ENCODE measurements around the gene FN1.
A peak's percentile ranks its signal among the peaks of the same experiment; 100 is the strongest.
"Not testable (repeated sequence)": the region's sequence is repeated elsewhere in the genome, so short reads cannot be mapped to it uniquely, and the experiment has no call there.

FN1 gene

GRCh38 chr2:215360596-215360995 lies 75.3 kb downstream of the FN1 start:
- no peak for TF ChIP-seq CTCF (IDR thresholded peaks at IDR 0.05)
- Histone ChIP-seq H3K4me3 (no peak overlapping the region), H3K27ac (no peak overlapping the region)
- DNase-seq (ENCODE audit: low spot score) = no peak

- H3K4me3 ChIP-seq; H3K27ac ChIP-seq; DNase-seq (ENCODE audit: low spot score): not testable (repeated sequence)
These were observed 75.8 kb downstream of the FN1 start for GRCh38 chr2:215360059-215360458.

GRCh38 chr2:215359576-215359922 lies 76.3 kb downstream of the FN1 start:
- no peak for TF ChIP-seq CTCF (IDR thresholded peaks at IDR 0.05)
- no peak for DNase-seq (ENCODE audit: low spot score)
- no peak overlapping the region for H3K27ac ChIP-seq
- H3K4me3 ChIP-seq = no peak overlapping the region

GRCh38 chr2:215358891-215359575 lies 76.8 kb downstream of the FN1 start:
- H3K27ac ChIP-seq = no peak overlapping the region
- H3K4me3 ChIP-seq = no peak overlapping the region
- DNase-seq (ENCODE audit: low spot score) = no peak
- no peak for TF ChIP-seq CTCF (IDR thresholded peaks at IDR 0.05)

GRCh38 chr2:215358312-215358845 lies 77.5 kb downstream of the FN1 start:
- no peak overlapping the region for H3K4me3 ChIP-seq
- no peak for TF ChIP-seq CTCF (IDR thresholded peaks at IDR 0.05)

GRCh38 chr2:215357660-215358059 lies 78.2 kb downstream of the FN1 start:
- Histone ChIP-seq H3K27ac (no peak overlapping the region), H3K4me3 (no peak overlapping the region)
- TF ChIP-seq CTCF (IDR thresholded peaks at IDR 0.05) = no peak
- no peak for DNase-seq (ENCODE audit: low spot score)

More at GRCh38 chr2:215358312-215358845, 77.5 kb downstream of the FN1 start:
- no peak for DNase-seq (ENCODE audit: low spot score)
- H3K27ac ChIP-seq = no peak overlapping the region

GRCh38 chr2:215356948-215357461 lies 78.9 kb downstream of the FN1 start:
- DNase-seq (ENCODE audit: low spot score) = no peak
- H3K4me3 ChIP-seq = no peak overlapping the region
- TF ChIP-seq CTCF (IDR thresholded peaks at IDR 0.05) = no peak
- H3K27ac ChIP-seq = peak overlapping the region in 1 of 2 donors; percentile 12

Measured in coronary artery (tissue), 2 donors.